Stimulated activated CD4-positive, alpha-beta T cell treated with anti-CD3 and anti-CD28 coated beads, Interleukin-4, amount 100 ng/mL, for 4 hours (primary cell): ENCODE measurements around the gene CARD6.
"Not testable (repeated sequence)": the region's sequence is repeated elsewhere in the genome, so short reads cannot be mapped to it uniquely, and the experiment has no call there.

ENCODE experiments used
- DNase-seq, 2 experiments: peaks; one replicate each; pipeline ENCODE4 v3.0.0-alpha.2; 2020

The CARD6 gene

GRCh38 chr5:40841068-40841805 is at the start of gene CARD6:
Gene CARD6 (plus strand): TSS chr5:40841367. CDS start chr5:40841383, 16 bp downstream.
- no peak for DNase-seq

GRCh38 chr5:40791715-40792139 is 49.4 kb upstream of the CARD6 start:
- DNase-seq = no peak

GRCh38 chr5:40792691-40793090 is 48.5 kb upstream of the CARD6 start:
- not testable (repeated sequence) for DNase-seq

- not testable (repeated sequence) for DNase-seq
Observed at GRCh38 chr5:40794340-40794739, 46.8 kb upstream of the CARD6 start.

GRCh38 chr5:40794877-40795276 is 46.3 kb upstream of the CARD6 start:
- not testable (repeated sequence) for DNase-seq

- DNase-seq = no peak
Observed at GRCh38 chr5:40796487-40796889, 44.7 kb upstream of the CARD6 start.

GRCh38 chr5:40797273-40798011 is 43.7 kb upstream of the CARD6 start:
- DNase-seq = peak; percentile 64 to 70

- peak; percentile 83 to 90 for DNase-seq
Observed at GRCh38 chr5:40798012-40798800, 43.0 kb upstream of the CARD6 start, which contains the start of gene PRKAA1. Gene PRKAA1 (minus strand): TSS chr5:40798374. CDS start chr5:40798189, 185 bp downstream.

GRCh38 chr5:40798801-40799210 is 42.4 kb upstream of the CARD6 start:
- DNase-seq = no peak

GRCh38 chr5:40799258-40799657 is 41.9 kb upstream of the CARD6 start:
- no peak for DNase-seq

GRCh38 chr5:40801771-40802562 is 39.2 kb upstream of the CARD6 start:
- no peak for DNase-seq

- no peak for DNase-seq
Observed at GRCh38 chr5:40812125-40812524, 29.0 kb upstream of the CARD6 start.

- no peak for DNase-seq
Observed at GRCh38 chr5:40813698-40814281, 27.4 kb upstream of the CARD6 start.

- DNase-seq = no peak
Observed at GRCh38 chr5:40823459-40823858, 17.7 kb upstream of the CARD6 start.

GRCh38 chr5:40825461-40826043 is 15.6 kb upstream of the CARD6 start:
- DNase-seq = not testable (repeated sequence)

GRCh38 chr5:40826489-40827187 is 14.5 kb upstream of the CARD6 start:
- no peak for DNase-seq

GRCh38 chr5:40827188-40827977 is 13.8 kb upstream of the CARD6 start:
- DNase-seq = no peak

- DNase-seq = no peak
Observed at GRCh38 chr5:40828021-40828631, 13.0 kb upstream of the CARD6 start.
